MM.1S (cell line): ENCODE measurements around the gene MVD.

Experiments used
- CTCF ChIP-seq: fragments of 300-600 bp; sonication (generic); IDR thresholded peaks from 2 replicates; pipeline ENCODE4 v1.5.1; 2016; ENCODE audit warnings: antibody characterized with exemption, low read length, mixed read lengths
- EZH2 ChIP-seq: fragments of 300-600 bp; sonication (generic); optimal IDR thresholded peaks from 2 replicates; pipeline ENCODE3; 2017; ENCODE audit warnings: low read depth, mild to moderate bottlenecking, antibody characterized with exemption, low read length, mixed read lengths
- EZH2phosphoT487 ChIP-seq: fragments of 300-600 bp; sonication (generic); IDR thresholded peaks from 2 replicates; pipeline ENCODE4 v1.6.1; 2018; ENCODE audit warnings: antibody characterized with exemption, low read length

- TF ChIP-seq CTCF (no peak), EZH2phosphoT487 (no peak), EZH2 (no peak)
Measured at GRCh38 chr16:88691924-88692560, 29.2 kb upstream of the MVD start.
